IMR-90 (cell line): ENCODE results near the gene CACUL1. TPM values are rescaled to one million over a fixed set of nuclear protein-coding genes. Genes with fewer than 3 reads are reported as not detected.

Experiments used
- ATAC-seq: fragments of 200-7000 bp; cut with Tn5 transposase; 2 replicates; pipeline ENCODE4 v1.9.1; 2020; ENCODE audit warnings: low read depth, mild to moderate bottlenecking, moderate library complexity
- BruUV-seq: library from RNA; stranded (reverse); fragments of 400-500 nt; replicated peaks from 2 replicates; lab custom pipeline; 2021; lab: Mats Ljungman, UMichigan
- CTCF ChIA-PET: fragments of 300-600 bp; formaldehyde crosslinking; extraction: SDS; loops from one replicate; lab custom pipeline; 2021; ENCODE audit warnings: antibody characterized with exemption; lab: Yijun Ruan, JAX
- POLR2A ChIA-PET: fragments of 300-600 bp; sonication (Branson Sonifier 250); formaldehyde crosslinking; loops from one replicate; lab custom pipeline; 2022; ENCODE audit warnings: antibody characterized with exemption; ENCODE audit not compliant: unreplicated experiment; lab: Charles Lee
- DNase-seq: peaks from one replicate; pipeline ENCODE4 v3.0.0; 2013
- H2AFZ ChIP-seq: replicated peaks from 2 replicates; pipeline ENCODE3; 2013; ENCODE audit warnings: low read length, mild to moderate bottlenecking; ENCODE audit not compliant: poor library complexity
- H2AK5ac ChIP-seq: 2 replicates; pipeline ENCODE4 v1.6.1; 2013; ENCODE audit warnings: low read depth, low read length, inconsistent platforms
- H2AK9ac ChIP-seq: replicated peaks from 2 replicates; pipeline ENCODE3; 2013; ENCODE audit warnings: mild to moderate bottlenecking, low read depth, low read length, moderate library complexity; ENCODE audit not compliant: poor library complexity
- H2BK120ac ChIP-seq: 2 replicates; pipeline ENCODE4 v1.6.1; 2013; ENCODE audit warnings: low read depth, low read length, inconsistent platforms
- H2BK15ac ChIP-seq: 3 replicates; pipeline ENCODE4 v1.6.1; 2013; ENCODE audit warnings: low read depth, low read length, inconsistent platforms
- H2BK20ac ChIP-seq: 2 replicates; pipeline ENCODE4 v1.6.1; 2013; ENCODE audit warnings: low read depth, mild to moderate bottlenecking, inconsistent platforms, low read length, moderate library complexity
- H2BK5ac ChIP-seq: 2 replicates; pipeline ENCODE4 v1.6.1; 2013; ENCODE audit warnings: mild to moderate bottlenecking, low read depth, low read length, inconsistent platforms; ENCODE audit not compliant: poor library complexity, severe bottlenecking
- H3K14ac ChIP-seq: replicated peaks from 2 replicates; pipeline ENCODE4 v1.6.1; 2013; ENCODE audit warnings: low read depth, low read length, inconsistent platforms
- H3K18ac ChIP-seq: 2 replicates; pipeline ENCODE4 v1.6.1; 2013; ENCODE audit warnings: low read depth, low read length, control low read depth
- H3K23ac ChIP-seq: 2 replicates; pipeline ENCODE4 v1.6.1; 2013; ENCODE audit warnings: low read depth, low read length, inconsistent platforms
- H3K27ac ChIP-seq: 2 replicates; pipeline ENCODE4 v1.5.1; 2013; ENCODE audit warnings: mild to moderate bottlenecking, control low read depth, low read length; ENCODE audit not compliant: insufficient read depth
- H3K27me3 ChIP-seq: 2 replicates; pipeline ENCODE4 v1.6.1; 2013; ENCODE audit warnings: low read length; ENCODE audit not compliant: control insufficient read depth, insufficient read depth
- H3K36me3 ChIP-seq: 2 replicates; pipeline ENCODE4 v1.6.1; 2013; ENCODE audit warnings: low read length, mixed read lengths; ENCODE audit not compliant: control insufficient read depth, insufficient read depth
- H3K4ac ChIP-seq: 2 replicates; pipeline ENCODE4 v1.6.1; 2013; ENCODE audit warnings: low read depth, low read length, inconsistent platforms
- H3K4me1 ChIP-seq: 2 replicates; pipeline ENCODE4 v1.6.1; 2013; ENCODE audit warnings: low read length, mixed read lengths; ENCODE audit not compliant: control insufficient read depth, insufficient read depth
- H3K4me2 ChIP-seq: 2 replicates; pipeline ENCODE4 v1.6.1; 2013; ENCODE audit warnings: low read depth, mild to moderate bottlenecking, control low read depth, low read length, moderate library complexity
- H3K4me3 ChIP-seq: 2 replicates; pipeline ENCODE4 v1.5.1; 2013; ENCODE audit warnings: low read depth, mild to moderate bottlenecking, control low read depth, low read length, moderate library complexity; ENCODE audit not compliant: insufficient read depth
- H3K56ac ChIP-seq: 2 replicates; pipeline ENCODE4 v1.6.1; 2013; ENCODE audit warnings: low read length, inconsistent platforms; ENCODE audit not compliant: insufficient read depth; ENCODE audit errors: extremely low read depth
- H3K79me1 ChIP-seq, 2 experiments: 2 replicates each; pipeline ENCODE4 v1.6.1; 2013; ENCODE audit warnings: low read length in 2 of 2, inconsistent platforms in 1 of 2, low read depth in 1 of 2
- H3K9ac ChIP-seq: 2 replicates; pipeline ENCODE4 v1.6.1; 2013; ENCODE audit warnings: low read depth, low read length, control low read depth
- H3K9me1 ChIP-seq: 2 replicates; pipeline ENCODE4 v1.6.1; 2013; ENCODE audit warnings: low read length, inconsistent platforms; ENCODE audit not compliant: insufficient read depth
- H3K9me3 ChIP-seq: 2 replicates; pipeline ENCODE4 v1.6.1; 2013; ENCODE audit warnings: low read length; ENCODE audit not compliant: control insufficient read depth, insufficient read depth
- H4K20me1 ChIP-seq: 2 replicates; pipeline ENCODE4 v1.6.1; 2013; ENCODE audit warnings: low read length, inconsistent platforms; ENCODE audit not compliant: insufficient read depth
- H4K5ac ChIP-seq: 2 replicates; pipeline ENCODE4 v1.6.1; 2013; ENCODE audit warnings: mild to moderate bottlenecking, low read depth, low read length, control low read depth
- H4K8ac ChIP-seq, 2 experiments: 2 replicates each; pipeline ENCODE4 v1.6.1; 2013; ENCODE audit warnings: low read depth in 2 of 2, low read length in 2 of 2, control low read depth in 1 of 2, inconsistent platforms in 1 of 2
- H4K91ac ChIP-seq: 2 replicates; pipeline ENCODE4 v1.6.1; 2013; ENCODE audit warnings: low read depth, low read length, inconsistent platforms; ENCODE audit not compliant: insufficient read depth
- BHLHE40 ChIP-seq: fragments of 150-350 bp; IDR thresholded peaks from 2 replicates; pipeline ENCODE4 v1.6.1; 2016; ENCODE audit warnings: mild to moderate bottlenecking, low read depth, low read length
- CEBPB ChIP-seq: IDR thresholded peaks from 2 replicates; pipeline ENCODE4 v1.6.1; 2012; ENCODE audit warnings: low read depth, low read length, improper control_type of control experiment
- CHD1 ChIP-seq: IDR thresholded peaks from 2 replicates; pipeline ENCODE4 v1.6.1; 2012; ENCODE audit warnings: low read depth, low read length, improper control_type of control experiment
- CTCF ChIP-seq: conservative IDR thresholded peaks from 2 replicates; pipeline ENCODE4 v1.5.1; 2012; ENCODE audit warnings: mild to moderate bottlenecking, low read depth, low read length, improper control_type of control experiment
- ELK1 ChIP-seq: fragments of 150-350 bp; IDR thresholded peaks from 2 replicates; pipeline ENCODE4 v1.6.1; 2016; ENCODE audit warnings: low read depth, mild to moderate bottlenecking, low read length, moderate library complexity, borderline replicate concordance
- FOS ChIP-seq: fragments of 150-350 bp; IDR thresholded peaks from 2 replicates; pipeline ENCODE4 v1.6.1; 2016; ENCODE audit warnings: low read depth, low read length
- MAFK ChIP-seq: IDR thresholded peaks from 2 replicates; pipeline ENCODE4 v1.6.1; 2012; ENCODE audit warnings: low read depth, low read length, improper control_type of control experiment
- MAZ ChIP-seq: IDR thresholded peaks from 2 replicates; pipeline ENCODE4 v1.6.1; 2012; ENCODE audit warnings: low read depth, mild to moderate bottlenecking, low read length, improper control_type of control experiment, moderate library complexity, borderline replicate concordance
- MXI1 ChIP-seq: IDR thresholded peaks from 2 replicates; pipeline ENCODE4 v1.6.1; 2012; ENCODE audit warnings: low read depth, mild to moderate bottlenecking, low read length, moderate library complexity, borderline replicate concordance
- NFE2L2 ChIP-seq: fragments of 150-350 bp; IDR thresholded peaks from 2 replicates; pipeline ENCODE4 v1.6.1; 2016; ENCODE audit warnings: low read depth, mild to moderate bottlenecking, low read length
- POLR2A ChIP-seq: IDR thresholded peaks from 2 replicates; pipeline ENCODE4 v1.6.1; 2012; ENCODE audit warnings: mild to moderate bottlenecking, low read depth, low read length
- RAD21 ChIP-seq: IDR thresholded peaks from 2 replicates; pipeline ENCODE4 v1.6.1; 2012; ENCODE audit warnings: low read length, improper control_type of control experiment
- RCOR1 ChIP-seq: IDR thresholded peaks from 2 replicates; pipeline ENCODE4 v1.6.1; 2012; ENCODE audit warnings: mild to moderate bottlenecking, low read length, improper control_type of control experiment; ENCODE audit not compliant: insufficient replicate concordance
- RFX5 ChIP-seq: IDR thresholded peaks from 2 replicates; pipeline ENCODE4 v1.8.0; 2012; ENCODE audit warnings: low read depth, mild to moderate bottlenecking, low read length, moderate library complexity
- SMC3 ChIP-seq: fragments of 150-350 bp; IDR thresholded peaks from 2 replicates; pipeline ENCODE4 v1.6.1; 2016; ENCODE audit warnings: low read depth, mild to moderate bottlenecking, antibody characterized with exemption, low read length, moderate library complexity
- WGBS, 2 experiments: methylation state at CpG; one replicate each; pipeline versions ENCODE4 v1.1.5 to v1.1.7; 2013; ENCODE audit warnings: missing lambda C conversion rate in 2 of 2; ENCODE audit not compliant: insufficient read length in 1 of 2; ENCODE audit errors: extremely low coverage in 2 of 2; 5-methylcytosine and 5-hydroxymethylcytosine counted together
- dilution Hi-C: fragments of 300-500 bp; cut with HindIII; formaldehyde crosslinking; loops from one replicate; pipeline ENCODE4 v1.14.3; 2018; ENCODE audit warnings: low sequenced_read_pairs; ENCODE audit not compliant: unreplicated experiment
- in situ Hi-C: fragments of 300-500 bp; cut with MboI; formaldehyde crosslinking; loops from 3 replicates; pipeline ENCODE4 v1.14.3; 2019; ENCODE audit warnings: low sequenced_read_pairs, inconsistent platforms, mixed read lengths
- intact Hi-C: fragments of 100-400 bp; cut with micrococcal nuclease; formaldehyde crosslinking; loops from 2 replicates; pipeline ENCODE4 v1.10.0; 2022
- polyA plus RNA-seq, 3 experiments: library from polyadenylated mRNA; depleted of rRNA; stranded (reverse); fragments of >200 nt; gene quantifications; 2 replicates each; pipeline ENCODE4 v1.2.3, GENCODE V29; 2012; ENCODE audit warnings: low replicate concordance in 1 of 3
- total RNA-seq: library from RNA; depleted of rRNA; stranded (reverse); fragments of >200 nt; gene quantifications from 2 replicates; pipeline ENCODE4 v1.2.3, GENCODE V29; 2012
- TF ChIP-seq, protein P1 (sequence below): fragments of 150-350 bp; IDR thresholded peaks from 2 replicates; pipeline ENCODE4 v1.6.1; 2017; ENCODE audit warnings: mild to moderate bottlenecking, antibody characterized with exemption, low read length, low read depth

CACUL1 gene
- total and polyA plus RNA-seq, 2 of the 4 experiments (the other 2 are of a cell fraction) = 5.3 to 23.5 TPM

DNA sequence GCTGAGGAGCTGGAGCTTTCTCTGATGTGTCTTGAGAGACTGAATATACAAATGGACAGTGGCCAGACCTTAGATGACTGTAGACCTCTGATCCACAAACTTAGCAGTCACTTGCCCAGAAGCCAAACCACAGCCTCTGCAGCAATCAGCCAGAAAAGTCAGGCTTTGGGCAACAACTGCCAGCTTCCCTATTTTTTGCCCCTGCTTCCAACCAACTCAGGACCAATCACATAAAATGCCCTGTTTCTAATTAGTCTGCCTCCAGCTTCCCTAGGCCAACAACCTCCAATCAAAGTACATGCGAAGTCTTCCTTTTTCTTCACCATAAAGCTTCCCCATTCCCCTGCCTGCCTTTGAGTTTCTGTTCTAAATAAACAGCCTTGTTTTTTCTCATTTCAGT lies 37.8 kb upstream of the CACUL1 start:
- TF ChIP-seq MAFK = no peak
- TF ChIP-seq CTCF = no peak
- no peak for TF ChIP-seq MXI1
- no peak for TF ChIP-seq RCOR1
- TF ChIP-seq POLR2A = no peak
- TF ChIP-seq ELK1 = no peak
- no peak for TF ChIP-seq BHLHE40
- TF ChIP-seq CHD1 = no peak
- no peak for TF ChIP-seq RFX5
- TF ChIP-seq NFE2L2 = no peak
- TF ChIP-seq, protein P1, sequence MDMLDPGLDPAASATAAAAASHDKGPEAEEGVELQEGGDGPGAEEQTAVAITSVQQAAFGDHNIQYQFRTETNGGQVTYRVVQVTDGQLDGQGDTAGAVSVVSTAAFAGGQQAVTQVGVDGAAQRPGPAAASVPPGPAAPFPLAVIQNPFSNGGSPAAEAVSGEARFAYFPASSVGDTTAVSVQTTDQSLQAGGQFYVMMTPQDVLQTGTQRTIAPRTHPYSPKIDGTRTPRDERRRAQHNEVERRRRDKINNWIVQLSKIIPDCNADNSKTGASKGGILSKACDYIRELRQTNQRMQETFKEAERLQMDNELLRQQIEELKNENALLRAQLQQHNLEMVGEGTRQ = no peak
- no peak for TF ChIP-seq FOS
- no peak for TF ChIP-seq MAZ
- TF ChIP-seq CEBPB = no peak
- no peak for TF ChIP-seq RAD21
- TF ChIP-seq SMC3 = no peak
- no peak overlapping the region for H3K4me3 ChIP-seq
- H3K4me1 ChIP-seq = no peaks in the 10 kb centered on the region
- H2AK9ac ChIP-seq = no peak overlapping the region
- no peak overlapping the region for H2BK20ac ChIP-seq
- no peaks in the 10 kb centered on the region for H3K9me1 ChIP-seq
- intact Hi-C loops = no loop called here
- H3K27ac ChIP-seq = no peak overlapping the region
- in situ Hi-C loops = no loop called here
- H2AFZ ChIP-seq = no peak overlapping the region
- no peak overlapping the region for H3K9ac ChIP-seq
- no peak overlapping the region for H3K14ac ChIP-seq
- H2AK5ac ChIP-seq = no peak overlapping the region
- H3K9me3 ChIP-seq = no peaks in the 10 kb centered on the region
- H2BK15ac ChIP-seq = no peak overlapping the region
- no peak overlapping the region for H4K5ac ChIP-seq
- H4K20me1 ChIP-seq = no peaks in the 10 kb centered on the region
- DNase-seq = no peak
- H3K79me1 ChIP-seq = no peaks in the 10 kb centered on the region
- H3K4ac ChIP-seq = no peak overlapping the region
- ATAC-seq = no peak
- H3K36me3 ChIP-seq = no peaks in the 10 kb centered on the region
- no peak overlapping the region for H2BK120ac ChIP-seq
- no CpG with 5 or more reads among the region's 1 CpG for WGBS, 2 experiments
- no peak overlapping the region for H2BK5ac ChIP-seq
- dilution Hi-C loops = no loop called here
- ChIA-PET POLR2A (no interaction called here), CTCF (interaction anchor here (0.7 kb wide), 1 partner anchor 28 kb away, joined by 5 read pairs; no protein-coding TSS in a partner anchor)
- no peak overlapping the region for H4K8ac ChIP-seq
- no peak overlapping the region for H3K4me2 ChIP-seq
- no peak overlapping the region for H3K18ac ChIP-seq
- BruUV-seq = no TSS peak
- no peak overlapping the region for H3K23ac ChIP-seq
- no peak overlapping the region for H4K91ac ChIP-seq
- peaks cover 2% of the 10 kb centered on the region for H3K27me3 ChIP-seq
- H3K56ac ChIP-seq = no peak overlapping the region
